ENCODE measurements around the gene RFESD.

The RFESD gene

GRCh38 chr5:95606419-95606818 lies 40.2 kb upstream of the RFESD start:
- TF ChIP-seq CTCF (IDR thresholded peaks at IDR 0.05; ENCODE audit: low read depth, low read length) (no peak), EZH2phosphoT487 (IDR thresholded peaks at IDR 0.05; ENCODE audit: low read depth) (no peak)
- peaks cover 8% of the 10 kb centered on the region for H3K4me1 ChIP-seq (ENCODE audit: low read length)
- H3K4me3 ChIP-seq (ENCODE audit: low read length): no peak overlapping the region
- H4K20me1 ChIP-seq (ENCODE audit: insufficient read depth, low read length): no peaks in the 10 kb centered on the region
- H3K36me3 ChIP-seq (replicated peaks; ENCODE audit: low read depth, low read length): no peaks in the 10 kb centered on the region
- H2AFZ ChIP-seq (ENCODE audit: low read depth, low read length): no peak overlapping the region
- no peak overlapping the region for H3K4me2 ChIP-seq (ENCODE audit: low read length)
- H3K79me2 ChIP-seq (ENCODE audit: low read length): no peaks in the 10 kb centered on the region
- H3K27ac ChIP-seq (ENCODE audit: low read length): no peak overlapping the region
- no peaks in the 10 kb centered on the region for H3K27me3 ChIP-seq (ENCODE audit: low read depth, low read length)
- no peak overlapping the region for H3K9ac ChIP-seq (ENCODE audit: low read length)
- no peaks in the 10 kb centered on the region for H3K9me3 ChIP-seq (ENCODE audit: insufficient read depth, low read length)

- H2AFZ ChIP-seq (ENCODE audit: low read depth, low read length): no peak overlapping the region
- H3K4me3 ChIP-seq (ENCODE audit: low read length): no peak overlapping the region
- no peak for TF ChIP-seq CTCF (IDR thresholded peaks at IDR 0.05; ENCODE audit: low read depth, low read length)
- H3K4me1 ChIP-seq (ENCODE audit: low read length): peaks cover 2% of the 10 kb centered on the region
- H3K4me2 ChIP-seq (ENCODE audit: low read length): no peak overlapping the region
- no peaks in the 10 kb centered on the region for H4K20me1 ChIP-seq (ENCODE audit: insufficient read depth, low read length)
- H3K36me3 ChIP-seq (replicated peaks; ENCODE audit: low read depth, low read length): no peaks in the 10 kb centered on the region
- no peak overlapping the region for H3K27ac ChIP-seq (ENCODE audit: low read length)
- no peak overlapping the region for H3K9ac ChIP-seq (ENCODE audit: low read length)
- no peaks in the 10 kb centered on the region for H3K79me2 ChIP-seq (ENCODE audit: low read length)
- no peaks in the 10 kb centered on the region for H3K9me3 ChIP-seq (ENCODE audit: insufficient read depth, low read length)
- no peaks in the 10 kb centered on the region for H3K27me3 ChIP-seq (ENCODE audit: low read depth, low read length)
Measured at GRCh38 chr5:95609711-95610110, 36.9 kb upstream of the RFESD start.

GRCh38 chr5:95610546-95610945 lies 36.0 kb upstream of the RFESD start:
- H2AFZ ChIP-seq (ENCODE audit: low read depth, low read length): no peak overlapping the region
- H3K79me2 ChIP-seq (ENCODE audit: low read length): no peaks in the 10 kb centered on the region
- no peaks in the 10 kb centered on the region for H3K9me3 ChIP-seq (ENCODE audit: insufficient read depth, low read length)
- no peak overlapping the region for H3K27ac ChIP-seq (ENCODE audit: low read length)
- no peak for TF ChIP-seq EZH2phosphoT487 (IDR thresholded peaks at IDR 0.05; ENCODE audit: low read depth)
- no peak for TF ChIP-seq CTCF (IDR thresholded peaks at IDR 0.05; ENCODE audit: low read depth, low read length)
- no peak overlapping the region for H3K9ac ChIP-seq (ENCODE audit: low read length)
- H3K4me3 ChIP-seq (ENCODE audit: low read length): no peak overlapping the region
- no peaks in the 10 kb centered on the region for H3K36me3 ChIP-seq (replicated peaks; ENCODE audit: low read depth, low read length)
- H4K20me1 ChIP-seq (ENCODE audit: insufficient read depth, low read length): no peaks in the 10 kb centered on the region
- H3K27me3 ChIP-seq (ENCODE audit: low read depth, low read length): no peaks in the 10 kb centered on the region
- H3K4me1 ChIP-seq (ENCODE audit: low read length): peaks cover 10% of the 10 kb centered on the region
- no peak overlapping the region for H3K4me2 ChIP-seq (ENCODE audit: low read length)

- Histone ChIP-seq H3K36me3 (replicated peaks; ENCODE audit: low read depth, low read length) (no peaks in the 10 kb centered on the region), H3K9ac (ENCODE audit: low read length) (no peak overlapping the region), H3K27ac (ENCODE audit: low read length) (no peak overlapping the region), H4K20me1 (ENCODE audit: insufficient read depth, low read length) (no peaks in the 10 kb centered on the region), H3K9me3 (ENCODE audit: insufficient read depth, low read length) (no peaks in the 10 kb centered on the region), H3K79me2 (ENCODE audit: low read length) (no peaks in the 10 kb centered on the region), H3K4me3 (ENCODE audit: low read length) (no peak overlapping the region), H3K4me1 (ENCODE audit: low read length) (peaks cover 10% of the 10 kb centered on the region), H3K27me3 (ENCODE audit: low read depth, low read length) (no peaks in the 10 kb centered on the region), H3K4me2 (ENCODE audit: low read length) (no peak overlapping the region), H2AFZ (ENCODE audit: low read depth, low read length) (no peak overlapping the region)
- TF ChIP-seq CTCF (IDR thresholded peaks at IDR 0.05; ENCODE audit: low read depth, low read length) (no peak), EZH2phosphoT487 (IDR thresholded peaks at IDR 0.05; ENCODE audit: low read depth) (no peak)
Measured at GRCh38 chr5:95611396-95611795, 35.2 kb upstream of the RFESD start.
